Right ventricle myocardium superior (tissue), 1 donor: ENCODE measurements around the gene NCBP2L. TPM values are rescaled to one million over a fixed set of nuclear protein-coding genes. Genes with fewer than 3 reads are reported as not detected.
A peak's percentile ranks its signal among the peaks of the same experiment; 100 is the strongest.

ENCODE experiments used
- ATAC-seq: fragments of 200-7000 bp; cut with Tn5 transposase; one replicate; pipeline ENCODE4 v1.9.1; 2020; ENCODE audit warnings: mild to moderate bottlenecking; ENCODE audit not compliant: poor library complexity
- DNase-seq: peaks from one replicate; pipeline ENCODE4 v3.0.0-alpha.2; 2020
- intact Hi-C: fragments of 100-400 bp; cut with DNase I; formaldehyde crosslinking; loops from one replicate; pipeline ENCODE4 v1.11.2; 2022
- long read RNA-seq: library from polyadenylated mRNA; unstranded; transcript quantifications from one replicate; pipeline ENCODE4 v2.0.0, GENCODE V29; 2021
- total RNA-seq: library from RNA; stranded (reverse); fragmentation: NEBNext Ultra II Directional; extraction: Animal tissue kit (Norgen Biotek cat#: 25700); gene quantifications from one replicate; pipeline ENCODE4 v1.2.1, GENCODE V29; 2021
- donor health status: DM: no; HTN: yes; CAD: no; lungs with severe emphysema.

Gene NCBP2L
- not detected for total RNA-seq
- long read RNA-seq, partial matches to known transcripts, result 0 of 1 reads
- long read RNA-seq, other reads (novel, unspliced or antisense), result 0 of 1 reads

GRCh38 chrX:107777536-107777832 lies at the start of gene NCBP2L:
Gene NCBP2L (plus strand): TSS chrX:107777733. CDS start chrX:107794221, 16,488 bp downstream.
- intact Hi-C loops, result loop anchor here (2.0 to 5.0 kb wide), 2 partner anchors 105 to 119 kb away; no protein-coding TSS in a partner anchor
- DNase-seq (no peak), ATAC-seq (no peak)

- ATAC-seq (peak; percentile 66), DNase-seq (no peak)
- intact Hi-C loops, result no loop called here
Observed at GRCh38 chrX:107728371-107729099, 49.0 kb upstream of the NCBP2L start.

GRCh38 chrX:107729558-107730297 lies 47.8 kb upstream of the NCBP2L start:
- DNase-seq, result peak; percentile 69
- intact Hi-C loops, result loop anchor here (5.0 kb wide), 1 partner anchor 43 kb away; no protein-coding TSS in a partner anchor
- ATAC-seq, result peak; percentile 77

- ATAC-seq (no peak), DNase-seq (no peak)
- intact Hi-C loops, result loop anchor here (5.0 kb wide), 1 partner anchor 42 kb away; no protein-coding TSS in a partner anchor
Observed at GRCh38 chrX:107730298-107730655, 47.3 kb upstream of the NCBP2L start.

GRCh38 chrX:107730991-107731766 lies 46.4 kb upstream of the NCBP2L start:
- ATAC-seq (no peak), DNase-seq (no peak)
- intact Hi-C loops, result loop anchor here (5.0 kb wide), 1 partner anchor 41 kb away; no protein-coding TSS in a partner anchor

- ATAC-seq, result peak; percentile 78
- peak; percentile 91 for DNase-seq
- intact Hi-C loops, result loop anchor here (5.0 kb wide), 1 partner anchor 40 kb away; no protein-coding TSS in a partner anchor
Observed at GRCh38 chrX:107731831-107732502, 45.6 kb upstream of the NCBP2L start.

GRCh38 chrX:107733686-107734085 lies 43.8 kb upstream of the NCBP2L start:
- intact Hi-C loops, result loop anchor here (5.0 kb wide), 1 partner anchor 39 kb away; no protein-coding TSS in a partner anchor
- ATAC-seq (no peak), DNase-seq (no peak)

- intact Hi-C loops, result loop anchor here (5.0 kb wide), 1 partner anchor 38 kb away; no protein-coding TSS in a partner anchor
- ATAC-seq, result no peak
- DNase-seq, result no peak
Observed at GRCh38 chrX:107734646-107735045, 42.9 kb upstream of the NCBP2L start.

- intact Hi-C loops, result no loop called here
- DNase-seq, result no peak
- ATAC-seq, result peak; percentile 21
Observed at GRCh38 chrX:107736781-107737531, 40.6 kb upstream of the NCBP2L start.

- peak; percentile 60 for DNase-seq
- intact Hi-C loops, result no loop called here
- no peak for ATAC-seq
Observed at GRCh38 chrX:107738272-107738671, 39.3 kb upstream of the NCBP2L start.

- DNase-seq (no peak), ATAC-seq (no peak)
- intact Hi-C loops, result no loop called here
Observed at GRCh38 chrX:107738768-107739167, 38.8 kb upstream of the NCBP2L start.

GRCh38 chrX:107739541-107739940 lies 38.0 kb upstream of the NCBP2L start:
- ATAC-seq, result no peak
- intact Hi-C loops, result no loop called here
- no peak for DNase-seq

GRCh38 chrX:107741404-107741790 lies 36.1 kb upstream of the NCBP2L start:
- intact Hi-C loops, result no loop called here

GRCh38 chrX:107742700-107743191 lies 34.8 kb upstream of the NCBP2L start:
- DNase-seq, result peak; percentile 50
- peak; percentile 1 for ATAC-seq
- intact Hi-C loops, result no loop called here

More at GRCh38 chrX:107741404-107741790, 36.1 kb upstream of the NCBP2L start:
- DNase-seq, result no peak
- ATAC-seq, result no peak

- intact Hi-C loops, result no loop called here
Observed at GRCh38 chrX:107743995-107744394, 33.5 kb upstream of the NCBP2L start.

GRCh38 chrX:107744868-107745267 lies 32.7 kb upstream of the NCBP2L start:
- intact Hi-C loops, result no loop called here
- ATAC-seq (no peak), DNase-seq (no peak)

More at GRCh38 chrX:107743995-107744394, 33.5 kb upstream of the NCBP2L start:
- no peak for DNase-seq
- ATAC-seq, result no peak

GRCh38 chrX:107747596-107748161 lies 29.9 kb upstream of the NCBP2L start:
- ATAC-seq (peak; percentile 82), DNase-seq (no peak)
- intact Hi-C loops, result no loop called here
